ENCODE results near the gene TSSC4.

DNA sequence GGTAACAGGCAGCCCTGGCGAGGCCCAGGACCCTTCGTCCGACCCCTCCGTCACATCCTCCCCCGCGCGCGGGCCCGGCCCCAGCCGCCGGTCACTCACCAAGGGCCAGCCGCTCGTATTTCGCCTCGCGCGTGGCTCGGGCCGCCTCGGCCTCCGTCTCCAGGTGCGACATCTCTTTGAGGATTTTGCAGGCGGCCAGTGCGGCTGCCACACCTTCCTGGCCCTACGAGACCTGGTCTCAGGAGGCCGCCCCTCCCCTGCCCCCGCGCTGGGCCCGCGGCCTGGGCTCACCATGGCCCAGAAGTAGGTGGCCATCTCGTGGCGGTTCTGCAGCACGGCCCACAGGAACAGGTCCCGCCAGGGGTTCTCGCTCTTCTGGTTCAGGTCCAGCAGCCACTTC is 14.1 kb downstream of the TSSC4 start:
- no peak for TF ChIP-seq ELF4 (CRISPR knock-in tag; IDR thresholded peaks at IDR 0.05; ENCODE audit: borderline replicate concordance)
- no peak for TF ChIP-seq ZNF3 (CRISPR knock-in tag; IDR thresholded peaks at IDR 0.05)
- no peak for TF ChIP-seq TCF7 (IDR thresholded peaks at IDR 0.05; ENCODE audit: low read depth)
- no peak for TF ChIP-seq FOXA1 (IDR thresholded peaks at IDR 0.05)
- no peak for TF ChIP-seq FOXA1 (CRISPR knock-in tag; IDR thresholded peaks at IDR 0.05)
- TF ChIP-seq, protein P1, sequence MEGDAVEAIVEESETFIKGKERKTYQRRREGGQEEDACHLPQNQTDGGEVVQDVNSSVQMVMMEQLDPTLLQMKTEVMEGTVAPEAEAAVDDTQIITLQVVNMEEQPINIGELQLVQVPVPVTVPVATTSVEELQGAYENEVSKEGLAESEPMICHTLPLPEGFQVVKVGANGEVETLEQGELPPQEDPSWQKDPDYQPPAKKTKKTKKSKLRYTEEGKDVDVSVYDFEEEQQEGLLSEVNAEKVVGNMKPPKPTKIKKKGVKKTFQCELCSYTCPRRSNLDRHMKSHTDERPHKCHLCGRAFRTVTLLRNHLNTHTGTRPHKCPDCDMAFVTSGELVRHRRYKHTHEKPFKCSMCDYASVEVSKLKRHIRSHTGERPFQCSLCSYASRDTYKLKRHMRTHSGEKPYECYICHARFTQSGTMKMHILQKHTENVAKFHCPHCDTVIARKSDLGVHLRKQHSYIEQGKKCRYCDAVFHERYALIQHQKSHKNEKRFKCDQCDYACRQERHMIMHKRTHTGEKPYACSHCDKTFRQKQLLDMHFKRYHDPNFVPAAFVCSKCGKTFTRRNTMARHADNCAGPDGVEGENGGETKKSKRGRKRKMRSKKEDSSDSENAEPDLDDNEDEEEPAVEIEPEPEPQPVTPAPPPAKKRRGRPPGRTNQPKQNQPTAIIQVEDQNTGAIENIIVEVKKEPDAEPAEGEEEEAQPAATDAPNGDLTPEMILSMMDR (CRISPR knock-in tag; IDR thresholded peaks at IDR 0.05) = no peak
- no peak for TF ChIP-seq FOSL1 (CRISPR knock-in tag; IDR thresholded peaks at IDR 0.05; ENCODE audit: borderline replicate concordance)
- TF ChIP-seq, protein P2, sequence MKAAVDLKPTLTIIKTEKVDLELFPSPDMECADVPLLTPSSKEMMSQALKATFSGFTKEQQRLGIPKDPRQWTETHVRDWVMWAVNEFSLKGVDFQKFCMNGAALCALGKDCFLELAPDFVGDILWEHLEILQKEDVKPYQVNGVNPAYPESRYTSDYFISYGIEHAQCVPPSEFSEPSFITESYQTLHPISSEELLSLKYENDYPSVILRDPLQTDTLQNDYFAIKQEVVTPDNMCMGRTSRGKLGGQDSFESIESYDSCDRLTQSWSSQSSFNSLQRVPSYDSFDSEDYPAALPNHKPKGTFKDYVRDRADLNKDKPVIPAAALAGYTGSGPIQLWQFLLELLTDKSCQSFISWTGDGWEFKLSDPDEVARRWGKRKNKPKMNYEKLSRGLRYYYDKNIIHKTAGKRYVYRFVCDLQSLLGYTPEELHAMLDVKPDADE (CRISPR knock-in tag; IDR thresholded peaks at IDR 0.05) = no peak
- no peak for TF ChIP-seq RFX5 (IDR thresholded peaks at IDR 0.05; ENCODE audit: low read depth, low read length)
- no peak for TF ChIP-seq ZNF282 (IDR thresholded peaks at IDR 0.05; ENCODE audit: partially characterized antibody)
- TF ChIP-seq, protein P3, sequence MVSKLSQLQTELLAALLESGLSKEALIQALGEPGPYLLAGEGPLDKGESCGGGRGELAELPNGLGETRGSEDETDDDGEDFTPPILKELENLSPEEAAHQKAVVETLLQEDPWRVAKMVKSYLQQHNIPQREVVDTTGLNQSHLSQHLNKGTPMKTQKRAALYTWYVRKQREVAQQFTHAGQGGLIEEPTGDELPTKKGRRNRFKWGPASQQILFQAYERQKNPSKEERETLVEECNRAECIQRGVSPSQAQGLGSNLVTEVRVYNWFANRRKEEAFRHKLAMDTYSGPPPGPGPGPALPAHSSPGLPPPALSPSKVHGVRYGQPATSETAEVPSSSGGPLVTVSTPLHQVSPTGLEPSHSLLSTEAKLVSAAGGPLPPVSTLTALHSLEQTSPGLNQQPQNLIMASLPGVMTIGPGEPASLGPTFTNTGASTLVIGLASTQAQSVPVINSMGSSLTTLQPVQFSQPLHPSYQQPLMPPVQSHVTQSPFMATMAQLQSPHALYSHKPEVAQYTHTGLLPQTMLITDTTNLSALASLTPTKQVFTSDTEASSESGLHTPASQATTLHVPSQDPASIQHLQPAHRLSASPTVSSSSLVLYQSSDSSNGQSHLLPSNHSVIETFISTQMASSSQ (IDR thresholded peaks at IDR 0.05; ENCODE audit: low read depth) = no peak
- TF ChIP-seq, protein P3 (CRISPR knock-in tag; IDR thresholded peaks at IDR 0.05; ENCODE audit: borderline replicate concordance) = no peak
- TF ChIP-seq, protein P4, sequence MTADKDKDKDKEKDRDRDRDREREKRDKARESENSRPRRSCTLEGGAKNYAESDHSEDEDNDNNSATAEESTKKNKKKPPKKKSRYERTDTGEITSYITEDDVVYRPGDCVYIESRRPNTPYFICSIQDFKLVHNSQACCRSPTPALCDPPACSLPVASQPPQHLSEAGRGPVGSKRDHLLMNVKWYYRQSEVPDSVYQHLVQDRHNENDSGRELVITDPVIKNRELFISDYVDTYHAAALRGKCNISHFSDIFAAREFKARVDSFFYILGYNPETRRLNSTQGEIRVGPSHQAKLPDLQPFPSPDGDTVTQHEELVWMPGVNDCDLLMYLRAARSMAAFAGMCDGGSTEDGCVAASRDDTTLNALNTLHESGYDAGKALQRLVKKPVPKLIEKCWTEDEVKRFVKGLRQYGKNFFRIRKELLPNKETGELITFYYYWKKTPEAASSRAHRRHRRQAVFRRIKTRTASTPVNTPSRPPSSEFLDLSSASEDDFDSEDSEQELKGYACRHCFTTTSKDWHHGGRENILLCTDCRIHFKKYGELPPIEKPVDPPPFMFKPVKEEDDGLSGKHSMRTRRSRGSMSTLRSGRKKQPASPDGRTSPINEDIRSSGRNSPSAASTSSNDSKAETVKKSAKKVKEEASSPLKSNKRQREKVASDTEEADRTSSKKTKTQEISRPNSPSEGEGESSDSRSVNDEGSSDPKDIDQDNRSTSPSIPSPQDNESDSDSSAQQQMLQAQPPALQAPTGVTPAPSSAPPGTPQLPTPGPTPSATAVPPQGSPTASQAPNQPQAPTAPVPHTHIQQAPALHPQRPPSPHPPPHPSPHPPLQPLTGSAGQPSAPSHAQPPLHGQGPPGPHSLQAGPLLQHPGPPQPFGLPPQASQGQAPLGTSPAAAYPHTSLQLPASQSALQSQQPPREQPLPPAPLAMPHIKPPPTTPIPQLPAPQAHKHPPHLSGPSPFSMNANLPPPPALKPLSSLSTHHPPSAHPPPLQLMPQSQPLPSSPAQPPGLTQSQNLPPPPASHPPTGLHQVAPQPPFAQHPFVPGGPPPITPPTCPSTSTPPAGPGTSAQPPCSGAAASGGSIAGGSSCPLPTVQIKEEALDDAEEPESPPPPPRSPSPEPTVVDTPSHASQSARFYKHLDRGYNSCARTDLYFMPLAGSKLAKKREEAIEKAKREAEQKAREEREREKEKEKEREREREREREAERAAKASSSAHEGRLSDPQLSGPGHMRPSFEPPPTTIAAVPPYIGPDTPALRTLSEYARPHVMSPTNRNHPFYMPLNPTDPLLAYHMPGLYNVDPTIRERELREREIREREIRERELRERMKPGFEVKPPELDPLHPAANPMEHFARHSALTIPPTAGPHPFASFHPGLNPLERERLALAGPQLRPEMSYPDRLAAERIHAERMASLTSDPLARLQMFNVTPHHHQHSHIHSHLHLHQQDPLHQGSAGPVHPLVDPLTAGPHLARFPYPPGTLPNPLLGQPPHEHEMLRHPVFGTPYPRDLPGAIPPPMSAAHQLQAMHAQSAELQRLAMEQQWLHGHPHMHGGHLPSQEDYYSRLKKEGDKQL (CRISPR knock-in tag; IDR thresholded peaks at IDR 0.05; ENCODE audit: low read depth) = no peak
- TF ChIP-seq, protein P5, sequence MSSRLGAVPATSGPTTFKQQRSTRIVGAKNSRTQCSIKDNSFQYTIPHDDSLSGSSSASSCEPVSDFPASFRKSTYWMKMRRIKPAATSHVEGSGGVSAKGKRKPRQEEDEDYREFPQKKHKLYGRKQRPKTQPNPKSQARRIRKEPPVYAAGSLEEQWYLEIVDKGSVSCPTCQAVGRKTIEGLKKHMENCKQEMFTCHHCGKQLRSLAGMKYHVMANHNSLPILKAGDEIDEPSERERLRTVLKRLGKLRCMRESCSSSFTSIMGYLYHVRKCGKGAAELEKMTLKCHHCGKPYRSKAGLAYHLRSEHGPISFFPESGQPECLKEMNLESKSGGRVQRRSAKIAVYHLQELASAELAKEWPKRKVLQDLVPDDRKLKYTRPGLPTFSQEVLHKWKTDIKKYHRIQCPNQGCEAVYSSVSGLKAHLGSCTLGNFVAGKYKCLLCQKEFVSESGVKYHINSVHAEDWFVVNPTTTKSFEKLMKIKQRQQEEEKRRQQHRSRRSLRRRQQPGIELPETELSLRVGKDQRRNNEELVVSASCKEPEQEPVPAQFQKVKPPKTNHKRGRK (CRISPR knock-in tag; IDR thresholded peaks at IDR 0.05) = no peak
- TF ChIP-seq ZNF180 (CRISPR knock-in tag; IDR thresholded peaks at IDR 0.05; ENCODE audit: borderline replicate concordance, low read depth) = no peak

All from HepG2 (cell line).